Measurements from ENCODE around the gene TP73.

TP73 gene

GRCh38 chr1:3676581-3677470 lies 24.5 kb downstream of the TP73 start:
- H3K4me1 ChIP-seq (ENCODE audit: control insufficient read depth, insufficient read depth, low read length) = no peaks in the 10 kb centered on the region
- no peaks in the 10 kb centered on the region for H3K36me3 ChIP-seq (ENCODE audit: control insufficient read depth, insufficient read depth, low read length)
- H3K4me3 ChIP-seq (ENCODE audit: low read length) = no peak overlapping the region
- H3K27me3 ChIP-seq (ENCODE audit: control insufficient read depth, insufficient read depth, low read length) = peaks cover 3% of the 10 kb centered on the region
- no peak overlapping the region for H3K27ac ChIP-seq (ENCODE audit: low read depth, low read length)
- H3K9ac ChIP-seq (ENCODE audit: low read length) = no peak overlapping the region

DNA sequence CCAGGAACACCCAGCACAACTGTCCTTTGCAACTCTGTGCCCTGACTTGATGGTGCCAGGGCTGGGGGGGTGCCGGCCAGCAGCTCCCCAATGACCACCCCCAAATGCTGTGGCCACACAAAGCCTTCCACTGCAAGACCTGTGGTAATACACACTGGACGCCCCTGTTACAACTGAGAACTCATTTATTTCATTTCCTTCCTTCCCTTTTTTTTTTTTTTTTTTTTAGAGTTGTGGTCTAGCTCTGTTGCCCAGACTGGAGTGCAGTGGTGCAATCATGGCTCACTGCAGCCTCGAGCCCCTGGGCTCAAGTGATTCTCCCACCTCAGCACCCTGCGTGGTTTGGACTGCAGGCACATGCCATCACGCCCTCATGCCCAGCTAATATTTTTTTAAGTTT lies 25.2 kb downstream of the TP73 start:
- Histone ChIP-seq H3K27ac (ENCODE audit: low read depth, low read length) (no peak overlapping the region), H3K9ac (ENCODE audit: low read length) (no peak overlapping the region), H3K36me3 (ENCODE audit: control insufficient read depth, insufficient read depth, low read length) (no peaks in the 10 kb centered on the region), H3K4me1 (ENCODE audit: control insufficient read depth, insufficient read depth, low read length) (no peaks in the 10 kb centered on the region), H3K4me3 (ENCODE audit: low read length) (no peak overlapping the region), H3K27me3 (ENCODE audit: control insufficient read depth, insufficient read depth, low read length) (no peaks in the 10 kb centered on the region)

DNA sequence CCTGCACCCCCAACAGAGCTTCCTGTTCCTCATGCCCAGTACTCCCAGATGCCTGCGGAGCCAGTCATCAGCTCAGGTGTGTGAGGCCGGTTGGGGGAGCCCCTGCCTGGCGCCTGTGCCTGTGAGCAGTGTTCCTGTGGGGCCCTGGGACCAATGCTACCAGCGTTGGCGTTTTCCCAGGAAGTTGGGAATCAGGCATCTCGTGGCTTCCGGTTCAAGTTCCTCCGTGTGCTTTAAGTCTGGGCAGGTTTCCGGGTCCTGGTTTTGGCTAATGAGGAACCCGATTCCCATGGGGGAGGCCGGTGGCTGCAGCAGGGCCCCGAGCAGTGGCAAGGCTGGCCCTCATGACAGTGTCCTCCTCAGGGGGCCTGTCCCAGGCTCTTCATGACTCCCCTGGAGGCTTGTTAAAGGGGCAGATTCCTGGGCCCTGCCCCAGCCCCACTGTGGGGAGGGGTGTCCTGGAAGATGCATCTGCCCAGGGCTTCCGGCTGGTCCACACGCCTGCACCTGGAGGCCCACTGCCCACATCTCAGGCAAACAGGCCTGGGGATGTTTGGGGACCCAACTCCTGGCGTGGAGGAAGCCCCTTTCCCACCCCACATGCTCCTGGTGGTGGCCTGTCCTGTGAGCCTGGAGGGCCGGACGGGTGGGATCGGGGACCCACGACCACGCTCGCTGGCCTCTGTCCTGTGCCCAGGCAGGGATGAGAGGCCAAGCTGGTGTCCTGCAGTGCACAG lies 26.2 kb downstream of the TP73 start:
- H3K4me3 ChIP-seq (ENCODE audit: low read length) = no peak overlapping the region
- H3K36me3 ChIP-seq (ENCODE audit: control insufficient read depth, insufficient read depth, low read length) = no peaks in the 10 kb centered on the region
- no peaks in the 10 kb centered on the region for H3K27me3 ChIP-seq (ENCODE audit: control insufficient read depth, insufficient read depth, low read length)
- no peaks in the 10 kb centered on the region for H3K4me1 ChIP-seq (ENCODE audit: control insufficient read depth, insufficient read depth, low read length)
- H3K27ac ChIP-seq (ENCODE audit: low read depth, low read length) = no peak overlapping the region
- H3K9ac ChIP-seq (ENCODE audit: low read length) = no peak overlapping the region

GRCh38 chr1:3679098-3679555 lies 26.8 kb downstream of the TP73 start:
- Histone ChIP-seq H3K4me1 (ENCODE audit: control insufficient read depth, insufficient read depth, low read length) (no peaks in the 10 kb centered on the region), H3K36me3 (ENCODE audit: control insufficient read depth, insufficient read depth, low read length) (no peaks in the 10 kb centered on the region), H3K27me3 (ENCODE audit: control insufficient read depth, insufficient read depth, low read length) (no peaks in the 10 kb centered on the region), H3K27ac (ENCODE audit: low read depth, low read length) (no peak overlapping the region), H3K4me3 (ENCODE audit: low read length) (no peak overlapping the region), H3K9ac (ENCODE audit: low read length) (no peak overlapping the region)

DNA sequence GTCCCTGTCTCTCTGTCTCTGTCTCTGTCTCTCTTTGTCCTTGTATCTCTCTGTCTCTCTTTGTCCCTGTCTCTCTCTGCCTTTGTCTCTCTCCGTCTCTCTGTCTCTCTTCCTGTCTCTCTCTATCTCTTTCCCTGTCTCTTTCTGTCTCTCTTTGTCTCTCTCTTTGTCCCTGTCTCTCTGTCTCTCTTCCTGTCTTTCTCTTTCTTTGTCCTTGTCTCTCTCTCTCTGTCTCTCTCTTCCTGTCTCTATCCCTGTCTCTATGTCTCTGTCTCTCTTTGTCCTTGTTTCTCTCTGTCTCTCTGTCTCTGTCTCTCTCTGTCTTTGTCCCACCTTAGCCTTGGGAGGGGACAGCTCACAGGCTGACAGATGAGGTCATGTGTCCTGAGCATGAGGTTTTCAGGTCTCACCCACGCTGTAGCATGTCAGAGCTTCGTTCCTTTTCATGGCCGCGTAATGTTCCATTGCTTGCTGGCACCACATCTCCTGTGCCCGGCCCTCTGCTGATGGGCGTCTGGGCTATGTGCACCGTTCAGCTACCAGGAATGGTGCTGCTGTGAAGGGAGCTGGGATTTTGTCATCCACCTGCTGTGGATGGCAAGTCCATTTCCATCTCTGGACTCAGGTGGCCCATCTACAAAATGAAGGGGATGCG lies 27.6 kb downstream of the TP73 start:
- Histone ChIP-seq H3K9ac (ENCODE audit: low read length) (no peak overlapping the region), H3K27ac (ENCODE audit: low read depth, low read length) (no peak overlapping the region), H3K27me3 (ENCODE audit: control insufficient read depth, insufficient read depth, low read length) (no peaks in the 10 kb centered on the region), H3K4me3 (ENCODE audit: low read length) (no peak overlapping the region), H3K4me1 (ENCODE audit: control insufficient read depth, insufficient read depth, low read length) (no peaks in the 10 kb centered on the region), H3K36me3 (ENCODE audit: control insufficient read depth, insufficient read depth, low read length) (no peaks in the 10 kb centered on the region)

DNA sequence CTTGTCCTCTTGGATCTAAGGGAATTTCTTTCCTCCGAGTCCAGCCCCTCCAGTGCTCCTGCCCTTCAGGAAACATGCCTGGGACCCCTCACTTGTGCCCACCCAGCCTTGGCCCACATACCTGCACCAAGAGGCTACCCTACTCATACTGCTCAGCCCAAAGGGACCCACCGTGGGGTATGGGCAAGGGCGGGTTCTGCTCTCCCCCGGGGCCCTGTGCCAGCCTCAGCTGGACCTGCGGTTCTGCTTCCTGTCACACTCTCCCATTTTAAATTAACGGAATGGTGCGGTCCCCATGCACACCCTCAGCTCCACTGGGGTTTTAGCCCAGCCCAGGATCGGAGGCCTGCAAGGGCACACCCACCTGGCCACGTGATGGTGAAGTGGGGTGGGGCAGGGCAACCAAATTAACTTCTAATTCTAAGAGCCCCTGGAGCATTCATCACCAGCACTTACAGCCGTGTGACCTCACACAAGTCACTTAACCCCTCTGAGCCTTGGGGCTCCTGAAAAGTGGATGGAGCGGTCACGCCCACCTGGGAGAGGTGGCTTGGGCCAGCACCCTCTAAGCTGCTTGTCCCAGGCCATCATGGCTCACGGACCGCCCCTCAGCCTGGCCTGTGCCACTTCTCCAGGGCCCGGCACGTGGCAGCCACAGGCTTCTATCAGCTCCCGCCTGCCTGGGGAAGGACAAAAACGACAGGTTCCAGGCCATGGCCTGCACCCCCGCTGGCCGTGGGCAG lies 28.3 kb downstream of the TP73 start:
- Histone ChIP-seq H3K36me3 (ENCODE audit: control insufficient read depth, insufficient read depth, low read length) (no peaks in the 10 kb centered on the region), H3K4me3 (ENCODE audit: low read length) (no peak overlapping the region), H3K27ac (ENCODE audit: low read depth, low read length) (no peak overlapping the region), H3K27me3 (ENCODE audit: control insufficient read depth, insufficient read depth, low read length) (no peaks in the 10 kb centered on the region), H3K4me1 (ENCODE audit: control insufficient read depth, insufficient read depth, low read length) (no peaks in the 10 kb centered on the region), H3K9ac (ENCODE audit: low read length) (no peak overlapping the region)

DNA sequence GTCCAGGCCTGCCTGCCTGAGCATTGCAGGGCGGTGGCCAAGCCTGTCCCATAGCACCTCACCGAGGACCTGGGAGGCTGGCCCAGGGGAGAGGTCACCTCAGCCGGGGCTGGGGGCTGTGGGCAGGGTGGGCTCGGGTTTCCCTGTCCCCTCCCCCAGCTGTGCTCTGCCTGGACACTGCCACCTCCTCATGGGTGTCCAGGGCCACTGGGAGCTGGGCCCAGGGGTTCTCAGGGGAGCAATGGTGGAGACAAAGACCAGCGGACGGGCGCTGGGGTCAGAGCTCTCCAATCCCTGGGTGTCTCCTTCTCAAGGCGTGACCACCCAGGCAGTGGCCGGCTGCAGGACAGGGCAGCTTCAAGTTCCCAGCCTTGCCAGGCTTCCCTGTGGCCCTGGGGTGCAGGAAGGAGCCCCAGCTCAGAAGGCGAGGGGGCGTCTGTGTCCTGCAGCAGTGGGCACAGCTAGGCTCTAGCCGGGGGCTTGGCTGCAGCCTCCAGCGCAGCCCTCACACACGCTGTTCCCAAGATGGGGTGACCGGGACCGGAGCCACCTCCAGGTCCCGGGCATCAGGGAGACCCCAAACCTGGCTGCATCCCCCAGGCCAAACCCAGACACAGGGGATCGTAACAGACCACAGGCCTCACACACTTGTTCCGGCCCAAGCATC lies 29.0 kb downstream of the TP73 start:
- no peak overlapping the region for H3K9ac ChIP-seq (ENCODE audit: low read length)
- H3K4me1 ChIP-seq (ENCODE audit: control insufficient read depth, insufficient read depth, low read length) = no peaks in the 10 kb centered on the region
- H3K27me3 ChIP-seq (ENCODE audit: control insufficient read depth, insufficient read depth, low read length) = no peaks in the 10 kb centered on the region
- H3K27ac ChIP-seq (ENCODE audit: low read depth, low read length) = no peak overlapping the region
- H3K36me3 ChIP-seq (ENCODE audit: control insufficient read depth, insufficient read depth, low read length) = no peaks in the 10 kb centered on the region
- no peak overlapping the region for H3K4me3 ChIP-seq (ENCODE audit: low read length)

DNA sequence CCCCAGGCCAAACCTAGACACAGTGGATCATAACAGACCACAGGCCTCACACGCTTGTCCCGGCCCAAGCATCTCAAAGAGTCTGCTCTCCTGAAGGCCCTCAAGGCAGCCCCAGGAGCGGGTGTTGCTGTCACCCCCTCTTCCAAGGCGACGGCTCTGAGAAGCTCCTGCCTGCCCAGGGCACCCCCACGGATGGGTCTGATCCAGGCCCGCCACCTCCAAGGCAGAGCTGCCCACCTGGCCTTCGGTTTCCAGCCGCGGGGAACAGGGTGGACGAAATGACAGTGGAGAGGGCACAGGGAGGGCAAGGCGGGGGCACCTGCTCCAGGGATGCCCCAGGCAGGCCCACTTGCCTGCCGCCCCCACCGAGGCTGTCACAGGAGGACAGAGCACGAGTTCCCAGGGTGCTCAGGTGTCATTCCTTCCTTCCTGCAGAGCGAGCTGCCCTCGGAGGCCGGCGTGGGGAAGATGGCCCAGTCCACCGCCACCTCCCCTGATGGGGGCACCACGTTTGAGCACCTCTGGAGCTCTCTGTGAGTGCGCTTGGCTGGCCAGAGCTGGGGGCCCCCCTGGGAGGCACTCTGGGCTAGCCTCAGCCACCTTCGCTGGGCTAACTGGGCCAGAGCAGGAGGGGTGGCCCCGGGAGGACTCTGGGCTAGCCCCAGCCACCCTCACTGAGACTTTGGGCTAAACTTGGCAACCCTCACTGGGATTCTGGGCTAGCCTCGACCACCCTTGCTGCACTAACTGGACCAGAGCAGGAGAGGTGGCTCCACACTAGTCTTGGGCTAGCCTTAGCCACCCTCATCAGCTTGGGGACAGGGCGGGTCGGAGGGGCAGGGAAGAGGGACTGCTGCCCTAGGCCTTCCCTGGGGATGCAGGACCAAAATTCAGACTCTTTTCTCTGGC lies 29.8 kb downstream of the TP73 start:
- Histone ChIP-seq H3K4me1 (ENCODE audit: control insufficient read depth, insufficient read depth, low read length) (no peaks in the 10 kb centered on the region), H3K4me3 (ENCODE audit: low read length) (no peak overlapping the region), H3K9ac (ENCODE audit: low read length) (no peak overlapping the region), H3K27me3 (ENCODE audit: control insufficient read depth, insufficient read depth, low read length) (no peaks in the 10 kb centered on the region), H3K36me3 (ENCODE audit: control insufficient read depth, insufficient read depth, low read length) (no peaks in the 10 kb centered on the region), H3K27ac (ENCODE audit: low read depth, low read length) (no peak overlapping the region)

GRCh38 chr1:3683197-3683596 lies 30.9 kb downstream of the TP73 start:
- Histone ChIP-seq H3K9ac (ENCODE audit: low read length) (no peak overlapping the region), H3K4me3 (ENCODE audit: low read length) (no peak overlapping the region)

GRCh38 chr1:3683992-3684391 lies 31.7 kb downstream of the TP73 start:
- H3K9ac ChIP-seq (ENCODE audit: low read length) = no peak overlapping the region
- no peaks in the 10 kb centered on the region for H3K27me3 ChIP-seq (ENCODE audit: control insufficient read depth, insufficient read depth, low read length)
- no peaks in the 10 kb centered on the region for H3K4me1 ChIP-seq (ENCODE audit: control insufficient read depth, insufficient read depth, low read length)
- H3K27ac ChIP-seq (ENCODE audit: low read depth, low read length) = no peak overlapping the region
- H3K4me3 ChIP-seq (ENCODE audit: low read length) = no peak overlapping the region
- H3K36me3 ChIP-seq (ENCODE audit: control insufficient read depth, insufficient read depth, low read length) = no peaks in the 10 kb centered on the region

More at GRCh38 chr1:3683197-3683596, 30.9 kb downstream of the TP73 start:
- Histone ChIP-seq H3K4me1 (ENCODE audit: control insufficient read depth, insufficient read depth, low read length) (no peaks in the 10 kb centered on the region), H3K27me3 (ENCODE audit: control insufficient read depth, insufficient read depth, low read length) (no peaks in the 10 kb centered on the region), H3K27ac (ENCODE audit: low read depth, low read length) (no peak overlapping the region), H3K36me3 (ENCODE audit: control insufficient read depth, insufficient read depth, low read length) (no peaks in the 10 kb centered on the region)

DNA sequence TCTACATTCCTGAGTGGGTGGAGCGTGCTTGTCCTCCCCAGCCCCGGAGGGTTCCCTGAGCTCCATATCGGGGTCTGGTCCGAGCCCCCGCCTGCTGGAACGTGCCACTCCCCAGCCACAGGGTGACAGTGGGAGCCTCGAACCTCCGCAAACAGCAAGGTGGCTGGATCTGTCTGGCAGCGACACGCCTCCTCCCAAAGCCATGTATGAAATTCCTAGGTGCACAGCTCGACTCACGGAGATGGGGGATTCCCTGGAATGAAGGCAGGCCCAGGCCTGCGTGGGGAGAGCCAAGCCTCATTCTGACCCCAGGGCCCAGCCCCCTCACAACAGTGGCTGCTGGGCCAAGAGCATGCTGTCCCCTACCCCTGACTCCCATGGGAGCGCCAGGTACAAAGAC lies 32.9 kb downstream of the TP73 start:
- Histone ChIP-seq H3K4me3 (ENCODE audit: low read length) (no peak overlapping the region), H3K36me3 (ENCODE audit: control insufficient read depth, insufficient read depth, low read length) (no peaks in the 10 kb centered on the region), H3K9ac (ENCODE audit: low read length) (no peak overlapping the region), H3K27ac (ENCODE audit: low read depth, low read length) (no peak overlapping the region), H3K27me3 (ENCODE audit: control insufficient read depth, insufficient read depth, low read length) (no peaks in the 10 kb centered on the region), H3K4me1 (ENCODE audit: control insufficient read depth, insufficient read depth, low read length) (no peaks in the 10 kb centered on the region)
